ENCODE data around the gene GLRA3.
"Not testable (repeated sequence)": the region's sequence is repeated elsewhere in the genome, so short reads cannot be mapped to it uniquely, and the experiment has no call there.

GLRA3 gene

DNA sequence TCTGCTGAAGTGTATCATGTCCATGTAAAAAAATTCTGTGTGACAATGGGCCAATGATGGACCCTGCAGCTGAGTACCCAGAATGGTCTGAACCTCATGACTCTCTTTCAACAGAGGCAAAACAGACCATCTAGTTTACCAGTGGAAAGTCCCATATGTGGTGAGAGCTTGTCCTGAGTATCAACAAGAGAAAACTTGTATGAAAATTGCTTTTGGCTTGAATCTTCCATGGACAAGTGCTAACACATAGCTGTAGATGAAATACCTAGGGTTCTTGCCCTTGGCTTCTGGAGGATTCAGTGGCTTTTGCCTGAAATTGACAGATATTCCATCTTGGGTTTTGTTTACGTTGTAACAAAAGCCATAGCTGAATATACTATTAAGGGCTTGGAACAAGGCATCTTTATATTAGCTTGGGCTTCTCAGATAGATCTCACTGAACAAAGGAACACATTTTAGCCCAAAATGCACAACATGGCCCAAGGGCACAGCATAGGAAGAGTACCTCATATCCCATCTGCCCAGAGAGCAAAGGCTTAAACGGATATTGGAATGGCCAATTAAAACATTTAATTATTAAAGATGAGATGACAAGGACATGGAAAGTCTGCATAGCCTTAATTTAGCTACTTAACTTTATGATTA is 178.2 kb downstream of the GLRA3 start:
- DNase-seq: no peak

DNA sequence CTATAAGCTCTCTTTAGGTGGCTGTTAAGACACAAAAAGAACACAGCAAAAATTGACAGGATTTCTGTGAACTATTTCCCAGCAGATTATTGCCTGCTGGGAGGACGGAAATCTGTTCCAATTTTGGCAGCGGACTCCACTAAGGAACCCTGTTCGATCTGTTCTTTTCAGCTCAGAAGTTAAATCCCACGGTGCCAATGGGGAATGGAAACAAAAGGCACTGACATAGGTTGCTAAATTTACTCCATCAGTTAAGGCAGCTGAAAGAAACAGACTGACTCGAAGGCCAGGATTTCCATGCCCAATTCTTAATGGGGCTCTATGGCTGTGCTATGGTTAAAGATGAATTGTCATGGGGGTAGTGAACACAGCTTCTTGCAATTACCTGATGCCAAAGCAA is 180.2 kb downstream of the GLRA3 start:
- no peak for DNase-seq

DNA sequence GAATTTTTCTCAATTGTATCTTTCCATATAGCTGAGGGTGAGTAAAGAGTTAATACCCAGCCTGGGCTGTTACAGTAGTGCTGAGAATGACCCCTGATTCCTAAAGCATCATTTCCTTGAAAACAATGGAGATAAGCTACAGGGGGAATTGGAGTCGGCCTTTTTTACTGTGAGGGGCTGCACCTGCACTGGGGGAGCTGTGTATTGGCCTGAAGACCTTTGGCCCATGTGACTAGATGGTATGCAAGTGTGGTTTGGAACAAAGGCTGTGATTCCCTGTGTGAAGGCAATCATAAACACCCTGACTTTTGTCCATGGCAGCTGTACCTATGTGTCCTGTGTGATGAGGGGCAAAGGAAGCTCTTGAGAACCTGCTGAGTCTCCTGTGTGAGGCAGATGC is 182.7 kb downstream of the GLRA3 start:
- no peak for DNase-seq

DNA sequence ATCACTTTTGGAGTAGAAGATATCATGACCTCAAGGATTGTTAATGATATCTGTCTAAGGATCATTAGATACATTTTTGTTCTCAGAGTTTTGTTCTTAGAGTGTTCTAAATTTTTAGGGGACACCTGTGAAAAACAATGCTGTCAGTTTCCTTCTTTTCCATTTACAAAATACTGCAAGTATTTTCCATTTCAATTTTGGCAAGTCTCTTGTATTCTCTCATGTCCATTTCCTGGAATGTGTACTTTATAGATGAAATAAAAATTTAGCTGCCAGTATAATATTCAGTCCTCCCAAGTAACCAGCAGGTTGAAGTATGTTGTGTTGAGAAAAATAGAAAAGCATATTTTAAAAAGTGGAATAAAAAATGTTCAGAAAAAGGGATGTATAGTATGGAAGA is 188.9 kb downstream of the GLRA3 start:
- no peak for DNase-seq

DNA sequence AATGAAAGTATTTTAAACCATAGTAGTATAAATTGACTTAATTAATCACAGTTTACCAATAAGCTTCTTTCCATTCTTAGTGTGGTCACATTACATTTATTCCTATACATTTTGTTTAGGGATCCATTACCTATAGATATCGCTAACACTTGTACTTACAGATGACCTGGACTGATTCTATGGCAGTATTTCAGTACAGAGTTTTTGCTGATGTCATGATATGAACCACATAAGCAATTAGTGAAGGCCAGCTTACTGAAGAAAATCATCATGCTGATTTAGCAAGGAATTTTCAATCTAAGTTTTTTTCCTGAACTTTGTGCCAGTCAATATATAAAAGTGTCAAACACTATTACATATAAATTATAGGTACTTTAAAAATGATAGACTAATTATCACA is 193.3 kb downstream of the GLRA3 start:
- no peak for DNase-seq

DNA sequence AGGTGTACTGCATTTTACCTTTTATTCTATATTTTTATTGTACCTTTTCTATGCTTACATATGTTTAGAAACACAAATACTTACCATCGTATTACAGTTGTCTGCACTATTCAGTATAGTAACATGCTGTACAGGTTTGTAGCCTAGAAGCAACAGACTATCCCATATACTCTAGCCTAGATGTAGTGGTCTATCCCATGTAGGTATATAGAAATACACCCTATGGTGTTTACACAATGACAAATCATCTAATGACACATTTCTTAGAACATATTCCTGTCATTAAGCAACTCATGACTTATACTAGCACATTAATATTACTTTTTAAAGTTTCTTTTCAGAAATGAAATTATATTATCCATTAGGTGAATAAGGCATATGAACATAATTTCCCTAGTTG is 195.6 kb downstream of the GLRA3 start:
- DNase-seq: no peak

GRCh38 chr4:174631901-174632758 is 196.9 kb downstream of the GLRA3 start:
- peak; percentile 62 for DNase-seq

DNA sequence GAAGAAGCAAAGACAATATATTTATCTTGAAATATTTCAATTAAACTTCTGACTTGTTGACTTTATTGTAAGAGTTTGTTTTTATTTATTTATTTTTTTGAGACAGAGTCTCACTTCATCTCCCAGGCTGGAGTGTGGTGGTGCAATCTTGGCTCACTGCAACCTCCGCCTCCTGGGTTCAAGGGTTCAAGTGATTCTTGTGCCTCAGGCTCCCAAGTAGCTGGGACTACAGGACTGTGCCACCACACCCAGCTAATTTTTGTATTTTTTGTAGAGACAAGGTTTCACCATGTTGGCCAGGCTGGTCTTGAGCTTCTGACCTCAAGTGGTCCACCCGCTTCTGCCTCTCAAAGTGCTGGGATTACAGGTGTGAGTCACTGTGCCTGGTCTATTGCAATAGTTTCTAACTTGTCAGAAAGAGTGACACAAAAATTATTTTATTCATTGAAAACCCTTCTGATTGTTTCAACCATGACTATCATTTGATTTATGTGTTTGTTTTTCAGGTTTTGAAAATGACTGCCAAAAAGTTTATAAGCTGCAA is 199.1 kb downstream of the GLRA3 start:
- not testable (repeated sequence) for DNase-seq

DNA sequence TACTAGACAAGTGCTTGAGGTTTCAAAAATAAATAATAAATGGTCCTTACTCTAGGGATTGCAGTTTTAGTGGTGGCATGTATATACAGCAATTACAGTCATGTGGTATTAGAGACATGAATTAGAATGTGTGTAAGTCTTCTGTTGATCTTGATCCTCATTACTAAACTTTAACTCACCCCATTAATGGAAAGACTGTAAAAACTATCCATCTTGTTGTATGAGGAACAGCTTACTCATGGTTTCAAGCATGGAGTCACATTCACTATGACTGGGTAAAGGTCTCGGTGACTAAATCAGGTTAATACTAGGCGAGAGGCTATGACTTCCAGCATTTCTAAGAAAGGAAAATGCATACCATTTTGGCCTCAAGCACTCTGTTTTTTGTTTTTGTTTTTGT is 199.8 kb downstream of the GLRA3 start:
- no peak for DNase-seq

- no peak for DNase-seq
Observed at GRCh38 chr4:174628191-174628590, 200.9 kb downstream of the GLRA3 start.

DNA sequence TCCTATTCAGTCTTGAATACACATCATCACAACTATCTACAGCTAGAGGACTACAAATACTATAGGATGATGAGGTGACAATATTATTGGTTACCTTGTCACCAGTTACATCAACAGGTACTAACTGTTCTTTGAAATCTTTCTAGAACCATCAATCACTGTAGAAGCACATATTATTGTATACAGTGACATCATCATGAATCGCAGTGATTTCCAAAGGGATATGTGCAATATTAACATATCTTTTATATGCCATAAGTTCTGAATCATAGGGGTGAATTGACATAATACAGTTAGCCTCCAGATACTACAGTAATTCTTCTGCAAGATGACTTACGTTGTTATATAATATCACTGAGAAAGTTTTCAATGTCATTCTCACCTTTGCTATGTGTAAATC is 201.6 kb downstream of the GLRA3 start:
- DNase-seq: no peak

DNA sequence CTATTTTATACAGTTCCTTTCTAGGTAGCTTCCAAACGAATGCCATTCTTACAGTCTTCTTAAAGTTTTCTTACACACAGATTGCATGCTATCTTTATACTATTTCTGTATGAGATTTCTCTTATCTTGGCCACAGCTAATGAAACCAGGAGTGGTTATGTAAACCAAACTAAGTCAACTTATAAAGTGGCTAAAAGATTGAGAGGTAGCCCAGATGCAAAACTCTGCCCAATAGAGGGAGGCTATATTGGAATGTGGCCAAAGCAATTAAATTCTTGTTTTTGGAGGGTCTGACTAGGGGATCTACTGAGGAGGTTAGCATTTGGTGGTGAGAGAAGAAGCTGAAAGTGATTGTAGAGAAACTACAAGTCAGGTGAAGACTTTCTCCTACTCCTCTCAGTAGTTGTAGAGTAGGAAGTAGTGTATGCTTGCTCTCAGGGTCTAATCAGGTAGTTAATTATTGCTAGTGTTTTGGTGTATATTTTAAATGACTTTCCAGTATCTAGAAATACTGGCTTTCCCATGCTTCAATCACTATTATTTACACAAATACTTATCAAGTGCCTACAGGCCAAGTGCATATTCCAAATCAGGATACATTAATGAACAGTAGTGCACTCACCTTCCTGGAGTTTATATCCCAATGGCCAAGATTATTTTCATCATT is 202.6 kb downstream of the GLRA3 start:
- no peak for DNase-seq

DNA sequence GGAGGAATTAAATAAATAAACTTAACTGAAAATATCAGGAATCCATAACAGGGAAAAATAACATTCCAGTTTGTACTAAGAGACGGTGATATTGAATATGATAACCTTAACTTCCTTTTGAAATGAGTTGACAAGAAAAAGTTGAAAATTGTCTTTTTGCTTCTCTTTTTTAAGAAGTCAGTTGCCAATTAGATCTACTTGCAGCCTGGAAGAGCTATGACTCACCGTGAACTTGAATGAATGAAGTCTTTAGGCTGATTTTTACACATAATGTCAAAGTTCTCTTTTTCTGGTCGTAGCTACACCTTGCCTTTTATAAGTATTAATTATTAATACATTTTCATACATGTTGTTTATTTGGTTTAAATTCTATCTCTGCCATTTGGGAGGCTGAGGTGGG is 212.4 kb downstream of the GLRA3 start:
- DNase-seq: no peak

DNA sequence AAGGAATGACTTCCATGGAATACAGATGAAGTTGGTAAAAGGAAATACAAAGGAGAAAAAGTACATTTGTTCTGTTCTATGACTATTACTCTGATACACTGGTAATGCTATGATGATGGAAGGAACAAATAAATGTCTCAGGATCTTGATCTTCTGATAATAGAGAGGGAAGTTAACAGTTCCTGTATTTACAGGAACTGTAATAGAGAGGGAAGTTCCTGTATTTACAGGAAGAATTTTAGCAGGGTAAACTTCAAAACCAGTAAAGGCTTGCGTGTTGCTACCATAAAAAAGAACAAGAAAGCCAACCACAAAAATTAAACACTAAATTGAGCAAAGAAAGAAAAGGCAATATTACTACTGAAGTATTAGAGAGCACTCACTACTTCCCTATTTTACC is 215.1 kb downstream of the GLRA3 start:
- no peak for DNase-seq

DNA sequence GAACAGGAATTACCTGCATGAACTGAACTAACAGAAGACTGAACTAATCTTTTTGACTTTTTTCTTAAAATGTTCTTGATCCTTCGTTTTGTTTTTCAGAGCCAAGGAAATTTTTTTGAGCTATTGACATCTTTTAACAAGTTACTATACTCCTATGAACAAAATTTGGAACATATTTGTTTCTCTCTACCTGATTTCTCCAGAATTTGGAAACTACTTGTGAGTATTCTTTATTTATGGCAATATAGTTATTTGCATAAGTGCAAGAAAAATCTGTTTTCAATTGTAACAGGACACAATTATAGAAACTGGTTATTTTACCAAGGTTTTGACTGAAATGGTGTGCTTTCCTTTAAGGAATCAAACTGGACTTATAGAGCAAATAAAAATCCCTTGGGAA is 217.3 kb downstream of the GLRA3 start:
- no peak for DNase-seq

DNA sequence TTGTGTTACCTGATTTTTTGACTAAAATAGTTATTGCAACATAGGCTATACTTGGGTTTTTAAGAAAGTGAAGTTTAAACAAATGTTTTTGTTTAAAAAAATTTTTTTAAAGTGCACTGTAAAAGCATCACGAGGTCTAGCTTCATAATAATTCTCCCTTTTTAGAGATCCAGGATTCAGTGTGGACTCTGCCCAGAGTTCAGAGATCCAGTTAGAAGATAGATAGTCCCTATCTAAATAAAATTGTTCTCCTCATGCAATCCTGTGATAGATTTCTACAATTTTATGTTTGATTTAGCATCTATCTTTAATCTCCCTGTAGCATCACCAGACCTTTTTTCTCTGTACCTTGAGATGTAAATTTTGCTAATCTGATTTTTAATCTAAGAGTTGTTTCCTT is 221.3 kb downstream of the GLRA3 start:
- DNase-seq: no peak

GRCh38 chr4:174604198-174604597 is 224.8 kb downstream of the GLRA3 start:
- DNase-seq: no peak

- peak; percentile 16 for DNase-seq
Observed at GRCh38 chr4:174600391-174600790, 228.7 kb downstream of the GLRA3 start.

DNA sequence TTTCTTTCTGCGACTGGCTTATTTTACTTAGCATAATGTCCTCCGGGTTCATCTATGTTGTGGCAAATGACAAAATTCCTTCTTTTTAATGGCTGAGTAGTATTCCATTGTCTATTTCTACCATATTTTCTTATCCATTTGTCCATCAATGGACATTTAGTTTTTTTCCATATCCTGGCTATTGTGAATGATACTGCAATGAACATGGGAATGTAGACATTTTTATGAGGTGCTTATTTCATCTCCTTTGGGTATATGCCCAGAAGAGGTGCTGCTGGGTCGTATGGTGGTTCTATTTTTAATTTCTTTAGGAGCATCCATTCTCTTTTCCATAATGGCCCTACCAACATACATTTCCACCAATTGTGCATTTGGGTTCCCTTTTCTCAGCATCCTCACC is 230.2 kb downstream of the GLRA3 start:
- DNase-seq: no peak

- no peak for DNase-seq
Observed at GRCh38 chr4:174596513-174596912, 232.5 kb downstream of the GLRA3 start.

- DNase-seq: no peak
Observed at GRCh38 chr4:174595141-174595929, 233.7 kb downstream of the GLRA3 start.

- DNase-seq: no peak
Observed at GRCh38 chr4:174593701-174594100, 235.3 kb downstream of the GLRA3 start.

DNA sequence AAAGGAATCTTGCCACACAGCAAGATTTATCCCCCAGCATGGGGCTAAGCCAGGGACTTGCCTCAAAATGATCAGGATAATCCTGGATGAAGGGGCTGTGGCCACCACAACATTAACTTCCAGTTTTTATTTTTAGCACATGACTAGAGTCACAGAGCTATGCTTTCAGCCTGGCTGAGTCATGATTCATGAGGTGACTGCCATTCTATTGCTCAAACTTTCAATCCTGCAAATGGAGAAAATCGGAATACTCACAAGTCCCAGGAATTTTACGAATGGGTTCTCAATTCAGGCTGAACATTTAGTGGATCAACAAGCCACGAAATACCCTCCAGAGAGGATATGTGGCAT is 236.1 kb downstream of the GLRA3 start:
- DNase-seq: no peak
